Fibroblast of the aortic adventitia (primary cell): ENCODE measurements around the gene CNIH4. TPM values are rescaled to one million over a fixed set of nuclear protein-coding genes. Genes with fewer than 3 reads are reported as not detected.
"Not testable (repeated sequence)": the region's sequence is repeated elsewhere in the genome, so short reads cannot be mapped to it uniquely, and the experiment has no call there.

Experiments
- DNase-seq: peaks from one replicate; pipeline ENCODE4 v3.0.0-alpha.2; 2010; ENCODE audit warnings: low read depth
- H3K4me3 ChIP-seq: 2 replicates; pipeline ENCODE4 v1.5.1; 2011; ENCODE audit warnings: low read depth, mild to moderate bottlenecking, control low read depth, low read length, moderate library complexity
- total RNA-seq: library from RNA; depleted of rRNA; stranded (reverse); fragments of >200 nt; gene quantifications from 2 replicates; pipeline ENCODE4 v1.2.3, GENCODE V29; 2012; ENCODE audit warnings: low replicate concordance
- TF ChIP-seq, protein P1 (sequence below): IDR thresholded peaks from 2 replicates; pipeline ENCODE4 v1.5.1; 2011; ENCODE audit warnings: mild to moderate bottlenecking, low read length, control low read depth, inconsistent platforms; ENCODE audit not compliant: insufficient read depth

The CNIH4 gene
- total RNA-seq, 1 donor = 86.5 TPM

DNA sequence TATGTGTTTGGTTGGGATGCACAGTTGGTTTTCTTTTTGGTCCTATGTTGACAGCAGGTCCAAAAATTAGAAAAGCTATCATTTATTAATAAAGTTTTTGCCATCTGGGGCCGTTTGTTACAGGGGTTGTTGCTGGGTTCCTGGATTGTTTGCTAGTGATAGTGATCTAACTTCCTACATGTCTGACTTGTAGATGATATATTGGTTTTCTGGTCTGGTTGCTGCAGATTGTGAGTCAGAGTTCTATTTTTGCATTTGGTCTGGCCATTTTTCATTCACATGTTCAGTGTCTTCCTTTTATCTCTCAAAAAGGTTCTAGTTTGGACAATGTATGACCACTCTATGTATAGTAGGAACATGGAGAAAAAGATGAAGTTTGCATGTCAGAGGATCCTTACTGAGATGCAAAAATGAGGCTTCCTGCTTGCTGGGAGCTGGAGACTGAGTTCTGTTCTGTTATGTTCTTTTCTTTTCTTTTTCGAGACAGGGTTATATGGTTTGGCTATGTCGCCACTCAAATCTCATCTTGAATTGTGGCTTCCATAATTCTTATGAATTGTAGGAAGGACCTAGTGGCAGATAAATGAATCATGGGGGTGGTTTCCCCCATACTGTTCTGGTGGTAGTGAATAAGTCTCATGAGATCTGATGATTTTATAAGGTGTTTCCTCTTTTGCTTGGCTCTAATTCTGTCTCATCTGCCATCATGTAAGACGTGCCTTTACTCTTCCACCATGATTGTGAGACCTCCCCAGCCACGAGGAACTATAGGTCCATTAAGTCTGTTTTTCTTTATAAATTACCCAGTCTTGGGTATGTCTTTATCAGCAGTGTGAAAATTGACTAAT is 22.5 kb upstream of the CNIH4 start:
- H3K4me3 ChIP-seq = no peak overlapping the region
- peak; percentile 37 for DNase-seq
- TF ChIP-seq, protein P1, sequence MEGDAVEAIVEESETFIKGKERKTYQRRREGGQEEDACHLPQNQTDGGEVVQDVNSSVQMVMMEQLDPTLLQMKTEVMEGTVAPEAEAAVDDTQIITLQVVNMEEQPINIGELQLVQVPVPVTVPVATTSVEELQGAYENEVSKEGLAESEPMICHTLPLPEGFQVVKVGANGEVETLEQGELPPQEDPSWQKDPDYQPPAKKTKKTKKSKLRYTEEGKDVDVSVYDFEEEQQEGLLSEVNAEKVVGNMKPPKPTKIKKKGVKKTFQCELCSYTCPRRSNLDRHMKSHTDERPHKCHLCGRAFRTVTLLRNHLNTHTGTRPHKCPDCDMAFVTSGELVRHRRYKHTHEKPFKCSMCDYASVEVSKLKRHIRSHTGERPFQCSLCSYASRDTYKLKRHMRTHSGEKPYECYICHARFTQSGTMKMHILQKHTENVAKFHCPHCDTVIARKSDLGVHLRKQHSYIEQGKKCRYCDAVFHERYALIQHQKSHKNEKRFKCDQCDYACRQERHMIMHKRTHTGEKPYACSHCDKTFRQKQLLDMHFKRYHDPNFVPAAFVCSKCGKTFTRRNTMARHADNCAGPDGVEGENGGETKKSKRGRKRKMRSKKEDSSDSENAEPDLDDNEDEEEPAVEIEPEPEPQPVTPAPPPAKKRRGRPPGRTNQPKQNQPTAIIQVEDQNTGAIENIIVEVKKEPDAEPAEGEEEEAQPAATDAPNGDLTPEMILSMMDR = no peak

DNA sequence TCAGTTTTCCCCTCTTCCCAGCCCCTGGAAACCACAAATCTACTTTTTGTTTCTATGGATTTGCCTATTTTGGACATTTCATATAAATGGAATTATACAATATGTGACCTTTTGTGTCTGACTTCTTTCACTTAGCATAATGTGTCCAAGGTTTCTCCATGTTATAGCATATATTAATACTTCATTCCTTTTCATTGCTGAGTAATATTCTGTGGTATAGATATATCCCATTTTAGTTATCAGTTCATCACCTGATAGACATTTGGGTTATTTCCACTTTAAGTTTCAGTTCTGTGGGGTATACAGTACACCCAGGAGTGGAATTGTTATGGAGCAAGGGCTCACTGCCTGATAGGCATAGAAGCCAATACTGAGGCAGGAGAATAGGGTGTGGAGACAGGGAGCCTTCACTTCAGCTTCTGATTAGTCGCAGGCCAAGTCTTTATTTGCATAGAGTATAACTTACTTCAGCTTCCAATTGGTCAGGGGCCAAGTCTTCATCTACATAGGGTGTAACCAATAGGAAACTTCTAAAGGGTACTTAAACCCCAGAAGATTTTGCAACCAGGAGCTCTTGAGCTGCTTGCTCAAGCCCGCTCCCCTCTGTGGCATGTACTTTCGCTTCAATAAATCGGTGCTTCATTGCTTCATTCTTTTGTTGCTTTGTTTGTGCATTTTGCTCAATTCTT is 18.4 kb upstream of the CNIH4 start:
- TF ChIP-seq, protein P1 = no peak
- H3K4me3 ChIP-seq = no peak overlapping the region
- DNase-seq = peak; percentile 6

DNA sequence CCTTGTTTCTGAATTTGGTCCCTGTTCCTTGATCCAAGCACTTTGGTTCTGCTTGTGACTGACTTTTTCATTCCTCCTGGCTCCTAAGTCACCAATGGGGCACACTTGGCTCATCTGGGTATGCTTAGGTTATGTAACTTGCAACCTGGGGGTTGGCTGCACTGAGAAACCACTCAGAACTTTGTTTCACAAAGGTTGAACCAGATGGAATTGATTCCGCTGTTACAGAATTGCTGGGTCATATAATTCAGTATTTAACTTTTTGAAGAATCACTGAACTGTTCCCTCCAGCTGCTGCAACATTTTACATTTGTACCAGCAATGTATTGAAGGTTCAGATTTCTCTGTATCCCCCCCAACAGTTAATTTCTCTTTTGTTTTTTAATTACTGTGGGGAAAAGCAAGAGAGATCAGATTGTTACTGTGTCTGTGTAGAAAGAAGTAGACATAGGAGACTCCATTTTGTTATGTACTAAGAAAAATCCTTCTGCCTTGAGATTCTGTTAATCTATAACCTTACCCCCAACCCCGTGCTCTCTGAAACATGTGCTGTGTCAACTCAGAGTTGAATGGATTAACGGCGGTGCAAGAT is 17.1 kb upstream of the CNIH4 start:
- H3K4me3 ChIP-seq = no peak overlapping the region
- DNase-seq = no peak

DNA sequence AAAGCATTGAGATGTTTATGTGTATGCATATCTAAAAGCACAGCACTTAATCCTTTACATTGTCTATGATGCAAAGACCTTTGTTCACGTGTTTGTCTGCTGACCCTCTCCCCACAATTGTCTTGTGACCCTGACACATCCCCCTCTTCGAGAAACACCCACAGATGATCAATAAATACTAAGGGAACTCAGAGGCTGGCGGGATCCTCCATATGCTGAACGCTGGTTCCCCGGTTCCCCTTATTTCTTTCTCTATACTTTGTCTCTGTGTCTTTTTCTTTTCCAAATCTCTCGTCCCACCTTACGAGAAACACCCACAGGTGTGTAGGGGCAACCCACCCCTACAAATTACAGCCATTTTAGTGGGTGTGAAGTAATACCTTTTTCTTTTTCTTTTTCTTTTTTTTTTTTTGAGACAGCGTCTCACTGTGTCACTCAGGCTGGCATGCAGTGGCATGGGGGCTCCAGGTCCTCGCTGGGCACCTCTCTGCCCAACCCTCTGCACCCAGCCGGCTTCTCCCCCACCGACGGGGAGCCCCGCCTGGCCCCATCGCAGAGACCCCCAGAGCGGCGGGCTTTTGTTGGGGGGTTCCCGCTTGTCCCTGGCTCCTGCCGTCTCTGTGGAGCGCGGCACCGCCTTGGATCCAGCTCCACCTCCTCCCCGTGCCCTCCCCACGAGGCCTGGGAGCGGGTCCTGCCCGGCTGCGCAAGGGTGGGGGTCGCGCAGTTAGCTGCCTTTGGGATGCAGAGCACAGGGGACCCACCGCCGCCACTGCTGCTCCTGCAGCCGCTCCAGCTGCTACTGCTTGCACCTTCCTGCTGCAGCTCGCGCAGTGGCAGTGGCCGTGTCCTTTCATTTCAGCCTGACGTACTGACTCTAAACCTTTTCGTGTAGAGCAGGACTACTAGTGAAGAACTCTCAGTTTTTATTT is 16.0 kb upstream of the CNIH4 start:
- H3K4me3 ChIP-seq = peak overlapping the region; percentile 64
- DNase-seq = peak; percentile 4

More for the DNA sequence above, 17.1 kb upstream of the CNIH4 start:
- TF ChIP-seq, protein P1 = no peak

DNA sequence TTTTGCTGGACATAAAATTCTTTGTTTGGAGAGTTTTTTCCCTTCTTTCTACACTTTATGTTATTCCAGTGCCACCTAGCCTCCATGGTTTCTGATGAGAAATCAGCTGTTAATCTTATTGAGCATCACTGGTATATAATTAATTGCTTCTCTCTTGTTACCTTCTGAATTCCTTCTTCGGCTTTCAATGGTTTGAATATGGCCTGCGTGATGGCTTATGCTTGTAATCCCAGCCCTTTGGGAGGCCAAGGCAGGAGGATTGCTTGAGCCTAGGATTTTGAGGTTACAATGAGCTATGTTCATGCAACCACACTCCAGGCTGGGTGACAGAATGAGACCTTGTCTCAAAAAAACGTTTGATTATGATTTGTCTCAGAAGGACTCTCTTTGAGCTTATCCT is 13.0 kb upstream of the CNIH4 start:
- TF ChIP-seq, protein P1 = no peak
- DNase-seq = no peak
- no peak overlapping the region for H3K4me3 ChIP-seq

DNA sequence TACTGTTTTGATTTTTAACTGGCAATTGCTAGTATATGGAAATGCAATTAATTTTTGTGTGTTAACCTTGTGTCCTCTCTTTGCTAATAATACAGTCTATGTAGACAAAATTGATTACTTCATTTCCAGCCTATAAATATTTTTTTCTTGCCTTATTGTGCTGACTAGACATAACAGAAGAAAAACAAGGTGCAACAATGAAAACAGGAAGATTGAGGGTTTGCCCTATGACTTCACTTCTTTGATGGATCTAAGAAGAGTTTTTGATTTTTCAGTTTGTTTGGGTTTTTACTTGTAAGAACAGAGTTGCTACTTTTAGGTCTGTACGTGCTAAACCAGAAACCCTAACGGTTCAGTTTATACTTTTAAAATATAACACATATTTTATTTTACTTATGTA is 8.5 kb upstream of the CNIH4 start:
- H3K4me3 ChIP-seq = no peak overlapping the region
- TF ChIP-seq, protein P1 = no peak
- no peak for DNase-seq

DNA sequence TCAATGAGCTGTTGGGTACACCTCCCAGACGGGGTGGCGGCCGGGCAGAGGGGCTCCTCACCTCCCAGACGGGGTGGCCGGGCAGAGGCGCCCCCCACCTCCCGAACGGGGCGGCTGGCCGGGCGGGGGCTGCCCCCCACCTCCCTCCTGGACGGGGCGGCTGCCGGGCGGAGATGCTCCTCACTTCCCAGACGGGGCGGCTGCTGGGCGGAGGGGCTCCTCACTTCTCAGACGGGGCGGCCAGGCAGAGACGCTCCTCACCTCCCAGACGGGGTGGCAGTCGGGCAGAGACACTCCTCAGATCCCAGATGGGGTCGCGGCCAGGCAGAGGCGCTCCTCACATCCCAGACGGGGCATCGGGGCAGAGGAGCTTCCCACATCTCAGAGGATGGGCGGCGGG is 7.0 kb upstream of the CNIH4 start:
- not testable (repeated sequence) for DNase-seq

DNA sequence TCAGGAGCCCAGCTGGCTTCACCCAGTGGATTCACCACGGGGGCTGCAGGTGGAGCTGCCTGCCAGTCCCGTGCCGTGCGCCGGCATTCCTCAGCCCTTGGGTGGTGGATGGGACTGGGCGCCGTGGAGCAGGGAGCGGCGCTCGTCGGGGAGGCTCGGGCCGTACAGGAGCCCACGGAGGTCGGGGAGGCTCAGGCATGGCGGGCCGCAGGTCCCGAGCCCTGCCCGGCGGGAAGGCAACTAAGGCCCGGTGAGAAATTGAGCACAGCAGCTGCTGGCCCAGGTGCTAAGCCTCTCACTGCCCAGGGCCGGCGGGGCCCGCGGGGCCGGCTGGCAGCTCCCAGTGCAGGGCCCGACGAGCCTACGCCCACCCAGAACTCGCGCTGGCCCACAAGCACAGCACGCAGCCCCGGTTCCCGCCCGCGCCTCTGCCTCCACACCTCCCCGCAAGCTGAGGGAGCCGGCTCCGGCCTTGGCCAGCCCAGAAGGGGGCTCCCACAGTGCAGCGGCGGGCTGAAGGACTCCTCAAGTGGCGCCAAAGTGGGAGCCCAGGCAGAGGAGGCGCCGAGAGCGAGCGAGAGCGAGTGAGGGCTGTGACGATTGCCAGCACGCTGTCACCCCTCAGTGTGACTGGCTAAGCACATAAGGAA is 4.1 kb upstream of the CNIH4 start:
- DNase-seq, H3K4me3 ChIP-seq: not testable (repeated sequence)

More for the DNA sequence above, 7.0 kb upstream of the CNIH4 start:
- not testable (repeated sequence) for H3K4me3 ChIP-seq
